HCT116 (cell line): ENCODE measurements around the gene CD63. TPM values are rescaled to one million over a fixed set of nuclear protein-coding genes. Genes with fewer than 3 reads are reported as not detected.

Experiments
- ATAC-seq: fragments of 200-7000 bp; cut with Tn5 transposase; 2 replicates; pipeline ENCODE4 v1.9.1; 2020; ENCODE audit warnings: mild to moderate bottlenecking, moderate library complexity
- BruUV-seq: library from RNA; stranded (reverse); fragments of 400-500 nt; replicated peaks from 2 replicates; lab custom pipeline; 2021; lab: Mats Ljungman, UMichigan
- CTCF ChIA-PET: fragments of 300-600 bp; sonication (Branson Sonifier 250); formaldehyde crosslinking; loops from one replicate; lab custom pipeline; 2021; ENCODE audit warnings: antibody characterized with exemption; lab: Charles Lee
- POLR2A ChIA-PET: fragments of 300-600, 350-600 bp; sonication (Branson Sonifier 250); formaldehyde crosslinking; loops from one replicate; lab custom pipeline; 2021; ENCODE audit warnings: antibody characterized with exemption; lab: Charles Lee
- RAD21 ChIA-PET, 2 experiments: fragments of 300-600 bp; sonication (Branson Sonifier 250); formaldehyde crosslinking; loops; one replicate each; lab custom pipeline; 2023; ENCODE audit warnings: low total read pairs in 2 of 2; ENCODE audit not compliant: uncharacterized antibody in 2 of 2, unreplicated experiment in 2 of 2, low non-redundant PET in 1 of 2; lab: Charles Lee
- DNase-seq: peaks from one replicate; pipeline ENCODE4 v3.0.0-alpha.2; 2010; ENCODE audit warnings: low read depth, low spot score
- H2AFZ ChIP-seq: fragments of 200-600 bp; shearing (Covaris generic), sonication (generic); 2 replicates; pipeline ENCODE4 v1.6.1; 2017; ENCODE audit warnings: low read depth, mixed run types, mixed read lengths, antibody characterized with exemption, low read length; ENCODE audit not compliant: poor library complexity, severe bottlenecking
- H3K27ac ChIP-seq: 2 replicates; pipeline ENCODE4 v1.5.1; 2012; ENCODE audit warnings: low read depth, low read length
- H3K27me3 ChIP-seq: fragments of 200-600 bp; sonication (generic); 2 replicates; pipeline ENCODE4 v1.6.1; 2016; ENCODE audit warnings: mixed run types, low read length, mixed read lengths; ENCODE audit not compliant: insufficient read depth
- H3K36me3 ChIP-seq, 2 experiments: fragments of 200-500 bp in 1 of 2; fragments of 200-600 bp in 1 of 2; sonication (Bioruptor generic) in 1 of 2; sonication (generic) in 1 of 2; 2 replicates each; pipeline versions ENCODE4 v1.5.1 to v1.6.1; 2014 to 2016; ENCODE audit warnings: low read length in 2 of 2, inconsistent platforms in 1 of 2, mixed read lengths in 1 of 2, mixed run types in 1 of 2; ENCODE audit not compliant: insufficient read depth in 2 of 2, control insufficient read depth in 1 of 2
- H3K4me1 ChIP-seq, 2 experiments: fragments of 200-600 bp in 1 of 2; sonication (generic) in 1 of 2; 2 replicates each; pipeline versions ENCODE4 v1.5.1 to v1.6.1; 2012 to 2017; ENCODE audit warnings: low read length in 2 of 2, inconsistent platforms in 1 of 2, mild to moderate bottlenecking in 1 of 2, mixed read lengths in 1 of 2, mixed run types in 1 of 2, moderate library complexity in 1 of 2; ENCODE audit not compliant: insufficient read depth in 2 of 2, control insufficient read depth in 1 of 2
- H3K4me2 ChIP-seq: fragments of 200-600 bp; sonication (generic); 2 replicates; pipeline ENCODE4 v1.6.1; 2017; ENCODE audit warnings: mixed run types, low read length, mixed read lengths
- H3K4me3 ChIP-seq, 2 experiments: fragments of 200-600 bp in 1 of 2; sonication (generic) in 1 of 2; replicated peaks in 1 of 2; 2 replicates each; pipeline ENCODE4 v1.5.1; 2011 to 2016; ENCODE audit warnings: low read length in 2 of 2, control low read depth in 1 of 2, low read depth in 1 of 2, mild to moderate bottlenecking in 1 of 2, mixed read lengths in 1 of 2, mixed run types in 1 of 2
- H3K79me2 ChIP-seq: fragments of 200-600 bp; sonication (generic); 2 replicates; pipeline ENCODE4 v1.6.1; 2017; ENCODE audit warnings: mild to moderate bottlenecking, mixed run types, low read length, moderate library complexity, mixed read lengths; ENCODE audit not compliant: insufficient read depth
- H3K9ac ChIP-seq: fragments of 200-600 bp; sonication (generic); 2 replicates; pipeline ENCODE4 v1.6.1; 2016; ENCODE audit warnings: low read length, mixed read lengths
- H3K9me2 ChIP-seq: fragments of 200-600 bp; sonication (generic), shearing (Covaris generic); 2 replicates; pipeline ENCODE4 v1.6.1; 2017; ENCODE audit warnings: mixed run types, mild to moderate bottlenecking, moderate library complexity; ENCODE audit not compliant: insufficient read depth
- H3K9me3 ChIP-seq, 2 experiments: fragments of 200-500 bp in 1 of 2; fragments of 200-600 bp in 1 of 2; sonication (Bioruptor generic) in 1 of 2; sonication (generic) in 1 of 2; 2 replicates each; pipeline ENCODE4 v1.6.1; 2014 to 2017; ENCODE audit warnings: low read length in 2 of 2, mixed read lengths in 2 of 2, inconsistent platforms in 1 of 2, low read depth in 1 of 2, mild to moderate bottlenecking in 1 of 2, mixed run types in 1 of 2, moderate library complexity in 1 of 2; ENCODE audit not compliant: control insufficient read depth in 1 of 2, insufficient read depth in 1 of 2
- H4K20me1 ChIP-seq: fragments of 200-600 bp; sonication (generic), shearing (Covaris generic); 2 replicates; pipeline ENCODE4 v1.6.1; 2017; ENCODE audit warnings: mixed run types, mild to moderate bottlenecking, moderate library complexity; ENCODE audit not compliant: insufficient read depth
- CBX3 ChIP-seq: IDR thresholded peaks from 2 replicates; pipeline ENCODE4 v1.6.1; 2012; ENCODE audit warnings: low read depth
- CEBPB ChIP-seq: IDR thresholded peaks from 2 replicates; pipeline ENCODE4 v1.6.1; 2012; ENCODE audit warnings: low read depth
- CTCF ChIP-seq, 3 experiments: fragments of 200-600 bp in 1 of 3; sonication (generic) in 1 of 3; IDR thresholded peaks in 2 of 3; conservative IDR thresholded peaks in 1 of 3; 2 replicates each; pipeline ENCODE4 v1.5.1; 2012 to 2017; ENCODE audit warnings: low read depth in 2 of 3, low read length in 2 of 3, antibody characterized with exemption in 1 of 3, borderline replicate concordance in 1 of 3, control low read depth in 1 of 3, mild to moderate bottlenecking in 1 of 3, mixed read lengths in 1 of 3, mixed run types in 1 of 3, moderate library complexity in 1 of 3; ENCODE audit not compliant: insufficient read depth in 1 of 3
- EGR1 ChIP-seq: IDR thresholded peaks from 2 replicates; pipeline ENCODE4 v1.6.1; 2012; ENCODE audit warnings: low read depth
- EZH2 ChIP-seq: fragments of 200-600 bp; sonication (generic); IDR thresholded peaks from 2 replicates; pipeline ENCODE4 v1.6.1; 2017; ENCODE audit warnings: antibody characterized with exemption, mixed run types
- EZH2phosphoT487 ChIP-seq: fragments of 200-600 bp; IDR thresholded peaks from 2 replicates; pipeline ENCODE4 v1.6.1; 2018; ENCODE audit warnings: antibody characterized with exemption, borderline replicate concordance
- POLR2A ChIP-seq: IDR thresholded peaks from 2 replicates; pipeline ENCODE4 v1.7.0; 2011; ENCODE audit warnings: borderline replicate concordance; ENCODE audit not compliant: insufficient read depth, insufficient read length; ENCODE audit errors: extremely low read depth
- POLR2AphosphoS5 ChIP-seq: IDR thresholded peaks from 2 replicates; pipeline ENCODE4 v1.6.1; 2011; ENCODE audit warnings: mild to moderate bottlenecking, low read depth, low read length, moderate library complexity
- RAD21 ChIP-seq: IDR thresholded peaks from 2 replicates; pipeline ENCODE4 v1.6.1; 2012; ENCODE audit warnings: low read depth, mild to moderate bottlenecking
- SIN3A ChIP-seq: IDR thresholded peaks from 2 replicates; pipeline ENCODE4 v1.6.1; 2012; ENCODE audit warnings: low read depth
- SRF ChIP-seq: IDR thresholded peaks from 2 replicates; pipeline ENCODE4 v1.6.1; 2012; ENCODE audit warnings: low read depth
- TCF7L2 ChIP-seq: IDR thresholded peaks from 2 replicates; pipeline ENCODE4 v1.7.0; 2011; ENCODE audit warnings: borderline replicate concordance, inconsistent platforms; ENCODE audit not compliant: insufficient read depth, insufficient read length; ENCODE audit errors: extremely low read depth
- YY1 ChIP-seq: IDR thresholded peaks from 2 replicates; pipeline ENCODE4 v1.6.1; 2011; ENCODE audit warnings: low read length, low read depth, moderate library complexity, mild to moderate bottlenecking; ENCODE audit not compliant: insufficient replicate concordance; ENCODE audit errors: extremely low read depth
- ZFX ChIP-seq: fragments of 450-650 bp; IDR thresholded peaks from 2 replicates; pipeline ENCODE4 v1.6.1; 2017
- intact Hi-C: fragments of 100-400 bp; cut with micrococcal nuclease; formaldehyde crosslinking; loops from 2 replicates; pipeline ENCODE4 v1.10.0; 2022
- total RNA-seq: library from RNA; stranded (reverse); gene quantifications from one replicate; pipeline ENCODE4 v1.2.1, GENCODE V29; 2021; ENCODE audit not compliant: unreplicated experiment
- TF ChIP-seq, protein P1 (sequence below): IDR thresholded peaks from 2 replicates; pipeline ENCODE4 v1.6.1; 2012
- TF ChIP-seq, protein P2 (sequence below): IDR thresholded peaks from 2 replicates; pipeline ENCODE4 v1.6.1; 2012; ENCODE audit warnings: low read depth
- TF ChIP-seq, protein P3 (sequence below): IDR thresholded peaks from 2 replicates; pipeline ENCODE4 v1.6.1; 2011; ENCODE audit warnings: mild to moderate bottlenecking, low read length, moderate library complexity; ENCODE audit not compliant: insufficient replicate concordance; ENCODE audit errors: extremely low read depth

CD63 gene
- total RNA-seq, 1 experiment from 2014 or later: 355 TPM

DNA sequence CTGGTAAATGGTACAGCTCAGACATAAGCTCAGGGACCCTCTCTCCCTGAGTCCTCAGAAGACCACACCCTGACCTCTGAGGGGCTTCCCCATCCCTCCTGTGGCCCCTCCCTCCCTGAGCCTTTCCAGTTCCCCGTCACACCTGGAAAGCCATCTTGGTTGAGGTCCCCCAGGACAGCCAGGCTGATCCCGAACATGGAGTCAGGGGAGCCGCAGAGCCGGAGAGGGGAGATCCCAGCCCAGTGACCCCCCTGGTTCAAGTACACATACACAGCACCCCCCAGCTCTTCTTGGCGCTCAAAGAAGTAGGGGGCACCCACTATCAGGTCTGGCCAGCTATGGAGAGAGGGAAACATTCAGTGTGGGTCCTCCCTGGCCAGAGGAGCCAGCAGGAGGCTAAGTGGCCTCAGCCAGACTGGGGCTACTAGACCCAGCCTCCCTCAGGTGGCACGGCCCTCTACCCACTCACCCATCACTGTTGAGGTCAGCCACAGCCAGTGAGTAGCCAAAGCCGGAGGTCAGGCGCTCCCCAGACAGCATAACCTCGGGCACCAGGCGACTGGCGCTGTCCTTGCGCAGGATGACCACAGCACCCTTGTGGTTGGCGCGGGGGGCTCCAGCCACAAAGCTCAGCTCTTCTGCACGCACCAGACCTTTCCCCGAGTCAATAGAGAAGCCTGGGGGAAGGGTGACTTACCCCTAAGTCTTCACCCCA is 30.4 kb downstream of the CD63 start:
- H3K4me1 ChIP-seq: peaks cover 0 to 4% of the 10 kb centered on the region in 2 experiments; a peak in 1 of 4 replicates
- no peaks in the 10 kb centered on the region for H3K79me2 ChIP-seq
- no peaks in the 10 kb centered on the region for H4K20me1 ChIP-seq
- ChIA-PET CTCF (no interaction called here), RAD21 (no interaction called here), POLR2A (no interaction called here)
- no peaks in the 10 kb centered on the region for H3K9me3 ChIP-seq
- no peak overlapping the region for H2AFZ ChIP-seq
- no peaks in the 10 kb centered on the region for H3K9me2 ChIP-seq
- no peak overlapping the region for H3K4me2 ChIP-seq
- intact Hi-C loops: no loop called here
- no peak overlapping the region for H3K4me3 ChIP-seq
- BruUV-seq: no TSS peak
- no peak overlapping the region for H3K9ac ChIP-seq
- DNase-seq: no peak
- no peaks in the 10 kb centered on the region for H3K36me3 ChIP-seq
- TF ChIP-seq POLR2AphosphoS5: no peak
- TF ChIP-seq EGR1: no peak
- no peak for TF ChIP-seq CEBPB
- no peak for TF ChIP-seq SIN3A
- TF ChIP-seq CTCF (IDR thresholded peaks at IDR 0.05 in 2 of 3, conservative IDR thresholded peaks at IDR 0.05 in 1 of 3; ENCODE audit: borderline replicate concordance in 1 of 3, insufficient read depth in 1 of 3, low read depth in 2 of 3, low read length in 2 of 3): no peak
- no peak for TF ChIP-seq SRF
- TF ChIP-seq ZFX: no peak
- no peak for TF ChIP-seq POLR2A
- TF ChIP-seq, protein P1, sequence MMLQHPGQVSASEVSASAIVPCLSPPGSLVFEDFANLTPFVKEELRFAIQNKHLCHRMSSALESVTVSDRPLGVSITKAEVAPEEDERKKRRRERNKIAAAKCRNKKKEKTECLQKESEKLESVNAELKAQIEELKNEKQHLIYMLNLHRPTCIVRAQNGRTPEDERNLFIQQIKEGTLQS: no peak
- no peak for TF ChIP-seq EZH2phosphoT487
- TF ChIP-seq YY1: no peak
- no peak for TF ChIP-seq TCF7L2
- no peak for TF ChIP-seq EZH2
- TF ChIP-seq, protein P2, sequence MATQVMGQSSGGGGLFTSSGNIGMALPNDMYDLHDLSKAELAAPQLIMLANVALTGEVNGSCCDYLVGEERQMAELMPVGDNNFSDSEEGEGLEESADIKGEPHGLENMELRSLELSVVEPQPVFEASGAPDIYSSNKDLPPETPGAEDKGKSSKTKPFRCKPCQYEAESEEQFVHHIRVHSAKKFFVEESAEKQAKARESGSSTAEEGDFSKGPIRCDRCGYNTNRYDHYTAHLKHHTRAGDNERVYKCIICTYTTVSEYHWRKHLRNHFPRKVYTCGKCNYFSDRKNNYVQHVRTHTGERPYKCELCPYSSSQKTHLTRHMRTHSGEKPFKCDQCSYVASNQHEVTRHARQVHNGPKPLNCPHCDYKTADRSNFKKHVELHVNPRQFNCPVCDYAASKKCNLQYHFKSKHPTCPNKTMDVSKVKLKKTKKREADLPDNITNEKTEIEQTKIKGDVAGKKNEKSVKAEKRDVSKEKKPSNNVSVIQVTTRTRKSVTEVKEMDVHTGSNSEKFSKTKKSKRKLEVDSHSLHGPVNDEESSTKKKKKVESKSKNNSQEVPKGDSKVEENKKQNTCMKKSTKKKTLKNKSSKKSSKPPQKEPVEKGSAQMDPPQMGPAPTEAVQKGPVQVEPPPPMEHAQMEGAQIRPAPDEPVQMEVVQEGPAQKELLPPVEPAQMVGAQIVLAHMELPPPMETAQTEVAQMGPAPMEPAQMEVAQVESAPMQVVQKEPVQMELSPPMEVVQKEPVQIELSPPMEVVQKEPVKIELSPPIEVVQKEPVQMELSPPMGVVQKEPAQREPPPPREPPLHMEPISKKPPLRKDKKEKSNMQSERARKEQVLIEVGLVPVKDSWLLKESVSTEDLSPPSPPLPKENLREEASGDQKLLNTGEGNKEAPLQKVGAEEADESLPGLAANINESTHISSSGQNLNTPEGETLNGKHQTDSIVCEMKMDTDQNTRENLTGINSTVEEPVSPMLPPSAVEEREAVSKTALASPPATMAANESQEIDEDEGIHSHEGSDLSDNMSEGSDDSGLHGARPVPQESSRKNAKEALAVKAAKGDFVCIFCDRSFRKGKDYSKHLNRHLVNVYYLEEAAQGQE: no peak
- TF ChIP-seq, protein P3, sequence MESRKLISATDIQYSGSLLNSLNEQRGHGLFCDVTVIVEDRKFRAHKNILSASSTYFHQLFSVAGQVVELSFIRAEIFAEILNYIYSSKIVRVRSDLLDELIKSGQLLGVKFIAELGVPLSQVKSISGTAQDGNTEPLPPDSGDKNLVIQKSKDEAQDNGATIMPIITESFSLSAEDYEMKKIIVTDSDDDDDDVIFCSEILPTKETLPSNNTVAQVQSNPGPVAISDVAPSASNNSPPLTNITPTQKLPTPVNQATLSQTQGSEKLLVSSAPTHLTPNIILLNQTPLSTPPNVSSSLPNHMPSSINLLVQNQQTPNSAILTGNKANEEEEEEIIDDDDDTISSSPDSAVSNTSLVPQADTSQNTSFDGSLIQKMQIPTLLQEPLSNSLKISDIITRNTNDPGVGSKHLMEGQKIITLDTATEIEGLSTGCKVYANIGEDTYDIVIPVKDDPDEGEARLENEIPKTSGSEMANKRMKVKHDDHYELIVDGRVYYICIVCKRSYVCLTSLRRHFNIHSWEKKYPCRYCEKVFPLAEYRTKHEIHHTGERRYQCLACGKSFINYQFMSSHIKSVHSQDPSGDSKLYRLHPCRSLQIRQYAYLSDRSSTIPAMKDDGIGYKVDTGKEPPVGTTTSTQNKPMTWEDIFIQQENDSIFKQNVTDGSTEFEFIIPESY: no peak
- TF ChIP-seq CBX3: no peak
- TF ChIP-seq RAD21: no peak
- TF ChIP-seq, all 23 proteins: peak for 0
- Histone ChIP-seq H3K27ac (no peak overlapping the region), H3K27me3 (no peaks in the 10 kb centered on the region)
- ATAC-seq: no peak
